ENCODE measurements around the gene RABL6.
"Not testable (repeated sequence)": the region's sequence is repeated elsewhere in the genome, so short reads cannot be mapped to it uniquely, and the experiment has no call there.

Gene RABL6

DNA sequence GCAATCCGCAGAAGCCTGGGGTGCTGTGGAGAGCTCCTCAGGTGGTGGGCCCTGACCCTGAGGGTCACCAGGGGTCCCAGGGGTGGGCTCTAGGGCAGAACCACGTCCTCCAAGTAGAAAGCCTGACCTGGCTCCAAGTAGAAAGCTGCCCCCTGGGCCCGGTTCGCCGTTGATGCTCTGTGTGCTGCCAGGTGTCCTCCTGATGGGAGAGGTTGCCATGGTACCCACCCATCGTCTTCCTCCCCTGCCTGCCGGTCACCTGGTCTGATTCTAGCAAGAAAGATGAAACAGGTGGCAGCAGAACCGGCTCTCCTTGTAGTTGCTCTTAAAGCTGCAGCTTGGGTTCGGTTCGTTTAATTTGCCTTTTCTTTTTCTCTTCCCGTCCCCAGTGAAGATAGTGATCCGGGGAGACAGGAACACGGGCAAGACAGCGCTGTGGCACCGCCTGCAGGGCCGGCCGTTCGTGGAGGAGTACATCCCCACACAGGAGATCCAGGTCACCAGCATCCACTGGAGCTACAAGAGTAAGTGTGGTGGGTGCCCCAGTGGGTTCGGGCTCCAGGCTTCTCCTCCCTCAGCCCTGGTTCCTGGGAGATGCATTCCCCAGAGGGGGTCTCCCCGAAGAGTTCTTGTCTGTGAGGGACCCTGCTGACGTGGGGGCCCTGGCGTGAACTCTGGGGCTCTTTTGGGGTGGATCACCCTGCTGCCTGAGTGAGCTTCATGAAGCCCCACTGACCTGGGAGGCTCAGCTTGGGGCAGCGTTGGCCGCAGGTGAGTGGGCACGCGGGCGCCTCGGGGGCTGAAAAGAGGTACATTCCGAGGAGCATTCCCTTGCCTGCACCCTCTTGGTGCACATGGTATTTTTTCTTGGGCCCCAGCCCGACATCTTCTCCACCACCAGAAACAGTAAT is 15.6 kb downstream of the RABL6 start:
- no peak for DNase-seq

DNA sequence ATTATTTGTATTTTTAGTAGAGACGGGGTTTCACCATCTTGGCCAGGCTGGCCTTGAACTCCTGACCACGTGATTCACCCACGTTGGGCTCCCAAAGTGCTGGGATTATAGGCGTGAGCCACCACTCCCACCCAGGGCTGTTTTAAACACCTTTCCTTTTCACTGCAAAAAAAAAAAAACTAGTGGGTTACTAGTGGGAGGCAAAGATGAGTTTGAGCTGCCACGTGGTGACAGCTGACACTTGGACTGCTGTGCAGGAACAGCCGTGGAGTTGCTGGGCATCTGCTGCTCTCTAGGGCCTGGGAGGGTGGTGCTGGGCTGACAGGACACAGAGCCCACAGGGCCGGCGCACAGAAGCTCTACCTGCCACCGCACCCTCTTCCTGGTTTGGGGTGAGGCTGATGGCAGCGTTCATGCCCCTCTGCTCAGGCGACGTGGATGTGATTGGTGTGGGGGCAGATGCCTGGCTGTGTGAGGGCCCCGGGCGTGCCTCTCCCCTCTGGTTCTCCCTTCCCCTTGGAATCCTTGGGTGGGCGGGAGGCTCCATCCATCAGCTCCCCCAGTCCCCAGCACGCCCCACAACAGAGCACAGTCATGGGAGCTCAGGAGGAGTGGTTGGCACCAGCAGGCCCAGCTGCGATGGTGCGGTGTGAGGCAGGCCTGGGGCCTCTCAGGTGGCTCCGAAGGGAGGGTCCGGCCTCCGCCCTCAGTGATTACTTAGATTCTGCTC is 16.9 kb downstream of the RABL6 start:
- no peak for DNase-seq

DNA sequence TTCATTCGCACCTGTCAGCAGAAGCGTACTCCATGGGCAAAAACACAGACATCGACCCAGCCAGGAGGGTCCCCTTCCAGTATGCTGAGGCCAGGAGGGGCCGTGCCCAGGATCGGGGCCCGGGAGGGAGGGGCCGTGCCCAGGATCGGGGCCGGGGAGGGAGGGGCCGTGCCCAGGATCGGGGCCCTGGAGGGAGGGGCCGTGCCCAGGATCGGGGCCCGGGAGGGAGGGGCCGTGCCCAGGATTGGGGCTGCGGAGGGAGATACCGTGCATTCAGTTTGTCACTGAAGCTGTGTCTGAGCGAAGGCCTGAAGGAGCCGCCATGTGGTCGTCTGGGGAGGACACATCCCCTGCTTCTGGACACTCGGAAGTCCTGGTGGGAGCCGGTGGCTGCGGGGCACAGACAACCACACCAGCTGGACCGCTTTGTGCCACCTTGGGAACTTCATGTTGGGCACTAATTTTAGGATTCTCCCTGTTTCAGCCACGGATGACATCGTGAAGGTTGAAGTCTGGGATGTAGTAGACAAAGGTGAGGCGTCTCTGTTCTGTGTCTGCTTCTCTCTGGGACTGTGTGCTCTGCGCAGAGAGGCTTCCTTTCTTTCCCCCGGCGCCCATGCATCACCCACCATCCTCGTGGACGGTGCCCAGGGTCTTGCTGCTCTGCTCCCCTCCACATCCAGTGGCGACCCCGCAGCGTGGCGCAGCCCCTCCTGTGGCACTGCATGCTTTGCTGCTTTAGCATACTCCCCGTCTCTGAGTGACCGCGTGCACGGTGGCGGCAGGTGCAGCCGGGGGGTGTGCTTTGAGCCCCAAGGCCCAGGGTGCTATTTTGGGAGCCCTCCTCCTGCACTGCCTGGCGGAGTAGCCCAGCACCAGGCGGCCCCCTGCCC is 17.8 kb downstream of the RABL6 start:
- no peak for DNase-seq

DNA sequence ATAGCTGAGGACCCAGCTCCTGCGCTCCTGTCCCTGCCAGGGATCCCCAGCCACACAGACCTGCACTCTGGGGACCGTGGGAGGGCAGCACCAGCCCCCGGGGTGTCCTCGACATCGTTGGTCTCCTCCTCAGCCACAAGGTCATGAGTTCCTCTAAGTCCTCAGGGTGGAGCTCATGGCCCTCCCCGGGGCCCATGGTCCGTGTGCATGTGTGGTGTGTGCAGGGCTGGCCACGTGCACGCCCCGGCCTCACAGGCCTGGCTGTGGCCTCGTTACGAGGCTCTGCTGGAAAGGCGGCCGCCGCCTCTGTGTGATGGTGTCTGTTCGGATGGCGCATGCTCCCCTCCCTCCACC is 18.4 kb downstream of the RABL6 start:
- DNase-seq = no peak

DNA sequence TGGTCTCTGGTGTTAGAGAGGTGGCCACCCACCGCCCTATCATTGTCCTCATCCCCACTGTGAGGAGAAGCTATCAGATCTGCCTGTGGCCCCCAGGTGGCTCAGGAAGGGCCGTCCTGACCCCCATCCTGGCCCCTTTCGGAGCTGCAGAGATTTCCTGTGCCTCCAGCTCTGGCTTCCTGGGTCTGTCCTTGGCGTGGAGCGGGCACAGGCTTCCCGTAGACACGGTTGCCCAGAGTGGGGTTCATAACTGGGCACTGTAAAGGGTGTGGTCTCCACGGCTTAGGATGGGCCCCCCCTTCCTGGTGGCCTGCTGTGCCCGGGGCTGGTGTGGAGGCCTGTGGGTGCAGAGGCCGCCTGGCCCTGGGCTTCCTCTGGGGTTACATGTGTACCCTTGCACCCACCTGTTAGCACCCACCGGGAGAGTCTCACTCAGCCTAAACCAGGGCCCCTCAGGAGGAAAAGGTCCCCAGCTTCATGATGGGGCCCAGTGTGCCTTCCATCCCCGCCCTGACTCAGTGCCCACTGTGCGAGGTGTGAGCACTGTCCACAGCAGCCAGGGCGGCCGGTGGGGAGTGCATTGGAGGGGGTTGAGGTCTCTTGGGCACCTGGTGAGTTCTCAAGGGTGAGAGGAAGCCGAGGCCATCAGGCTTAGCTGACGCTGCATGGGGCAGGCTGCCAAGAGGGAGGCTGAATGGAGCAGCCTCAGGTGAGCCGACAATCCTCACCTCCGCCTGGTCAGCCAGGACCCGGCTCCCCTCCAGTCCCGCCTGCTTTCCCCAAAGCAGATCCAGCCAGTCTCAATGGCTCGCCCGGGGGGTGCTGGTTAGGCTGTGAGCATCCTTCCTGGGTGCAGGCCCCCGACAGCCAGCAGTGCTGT is 19.2 kb downstream of the RABL6 start:
- DNase-seq = no peak

DNA sequence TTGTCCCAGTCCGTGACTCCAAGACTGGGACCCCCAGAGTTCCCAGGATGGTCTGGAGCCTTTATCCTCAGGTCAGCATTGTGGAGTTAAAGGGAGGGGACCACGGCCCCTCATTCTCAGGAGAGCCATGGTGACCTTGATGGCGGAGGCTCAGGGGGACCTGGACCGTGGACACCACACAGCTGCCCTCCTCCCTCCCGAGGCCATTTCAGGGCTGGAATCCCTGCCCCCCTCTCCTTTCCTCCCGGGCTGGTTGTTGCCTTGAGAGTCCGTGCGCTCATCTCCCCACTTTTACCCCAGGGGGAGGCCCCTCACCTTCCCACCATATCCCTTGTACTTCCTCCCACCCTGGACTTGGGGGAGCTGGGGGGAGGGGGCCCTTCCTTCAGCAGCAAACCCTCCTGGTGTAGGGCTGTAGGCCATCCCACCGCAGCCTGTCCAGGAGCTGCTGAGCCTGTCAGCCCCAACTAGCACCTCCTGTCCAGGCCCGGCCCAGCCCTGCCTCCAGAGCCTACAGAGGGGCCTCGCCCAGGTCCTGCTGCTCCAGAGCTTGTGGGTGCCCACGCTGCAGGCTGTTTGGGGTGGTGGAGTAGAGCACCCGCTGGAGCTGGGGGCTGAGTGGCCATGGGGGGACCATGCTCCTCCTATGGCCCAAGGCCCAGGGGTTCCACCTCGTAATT is 20.2 kb downstream of the RABL6 start:
- no peak for DNase-seq

DNA sequence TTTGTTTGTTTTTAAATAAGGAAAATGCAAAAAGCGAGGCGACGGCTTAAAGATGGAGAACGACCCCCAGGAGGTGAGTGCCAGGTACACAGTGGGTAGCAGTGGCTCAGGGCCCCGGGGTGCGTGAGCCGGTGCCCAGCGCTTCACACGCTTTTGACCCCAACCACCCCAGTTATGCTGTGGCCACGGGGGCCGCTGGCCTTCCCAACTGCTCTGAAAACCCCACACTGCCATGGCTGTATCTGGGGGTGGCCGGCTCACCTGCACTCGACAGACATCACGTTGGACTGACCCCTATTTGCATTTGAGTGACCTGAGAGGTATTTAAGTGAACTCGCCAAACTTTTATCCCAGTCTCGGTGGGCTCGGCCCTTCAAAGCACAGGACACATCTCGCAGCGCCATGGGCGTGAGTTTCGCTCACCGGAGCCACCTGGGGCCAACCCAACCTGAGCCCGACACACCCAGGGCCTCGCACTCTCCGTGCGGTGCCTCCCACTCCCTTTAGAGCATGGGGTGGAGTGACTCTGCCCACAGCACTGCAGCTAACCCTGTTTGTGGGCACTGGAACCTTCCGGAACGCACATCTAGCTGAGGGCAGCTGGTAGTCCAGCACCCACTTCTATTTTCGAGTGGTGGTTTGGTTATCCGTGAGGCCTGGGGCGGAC is 20.9 kb downstream of the RABL6 start:
- DNase-seq = no peak

DNA sequence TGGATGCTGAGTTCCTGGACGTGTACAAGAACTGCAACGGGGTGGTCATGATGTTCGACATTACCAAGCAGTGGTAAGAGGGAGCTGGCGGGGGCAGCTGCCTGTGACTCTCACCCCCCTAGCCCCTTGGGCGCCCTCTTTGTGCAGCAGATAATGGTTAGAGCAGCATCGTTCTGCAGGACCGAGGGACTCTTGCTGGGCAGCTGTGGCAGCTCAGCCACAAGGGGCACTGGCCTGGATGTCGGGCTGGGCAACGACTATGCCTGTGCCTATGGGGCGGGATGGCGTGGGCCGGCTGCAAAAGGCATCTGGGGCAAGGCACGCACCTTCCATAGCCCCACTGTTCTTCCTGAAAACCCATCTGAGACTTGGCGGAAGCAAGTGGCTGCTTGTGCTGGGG is 21.7 kb downstream of the RABL6 start:
- DNase-seq = no peak

DNA sequence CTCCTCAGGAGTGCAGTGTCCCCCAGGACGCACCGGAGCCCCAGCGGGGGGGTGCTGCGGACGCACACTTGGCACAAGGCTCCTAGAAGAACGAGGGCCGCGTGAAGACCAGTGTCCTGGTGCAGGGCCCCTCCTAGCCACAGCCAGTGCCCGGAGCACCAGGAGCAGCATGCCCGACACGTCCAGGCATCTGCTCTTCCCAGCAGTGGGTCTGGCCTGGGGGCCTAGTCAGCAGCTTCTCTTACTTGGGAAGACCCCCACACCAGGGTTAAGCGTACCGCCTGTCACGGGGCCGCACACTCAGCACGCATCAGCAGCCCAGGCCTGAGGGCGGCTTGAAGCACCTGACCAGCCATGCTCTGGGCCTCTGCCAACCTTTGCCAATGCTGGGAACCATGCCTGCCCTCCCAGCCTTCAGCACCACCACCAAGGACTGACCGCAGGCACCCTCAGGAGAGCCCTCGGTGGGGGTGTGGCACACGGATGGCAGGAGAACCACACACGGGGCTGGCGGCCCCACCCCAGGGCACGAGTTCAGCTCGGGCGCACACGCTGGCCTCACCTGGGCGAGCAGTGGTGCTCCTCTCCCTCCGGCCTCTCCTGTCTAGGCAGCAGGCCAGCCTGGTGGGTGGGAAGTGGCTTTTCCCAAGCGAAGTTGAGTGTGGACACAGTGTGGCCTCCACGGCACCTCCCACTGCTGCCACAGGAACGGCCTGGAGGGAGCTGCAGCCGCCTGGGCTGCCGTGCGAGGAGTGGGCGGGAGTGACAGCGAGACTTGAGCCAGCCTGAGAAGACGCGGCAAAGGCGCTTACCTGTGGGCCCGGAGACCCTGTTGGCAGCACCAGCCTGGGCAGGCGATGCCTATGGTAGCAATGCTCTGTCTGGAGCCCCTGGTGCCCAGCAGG is 22.5 kb downstream of the RABL6 start:
- no peak for DNase-seq

DNA sequence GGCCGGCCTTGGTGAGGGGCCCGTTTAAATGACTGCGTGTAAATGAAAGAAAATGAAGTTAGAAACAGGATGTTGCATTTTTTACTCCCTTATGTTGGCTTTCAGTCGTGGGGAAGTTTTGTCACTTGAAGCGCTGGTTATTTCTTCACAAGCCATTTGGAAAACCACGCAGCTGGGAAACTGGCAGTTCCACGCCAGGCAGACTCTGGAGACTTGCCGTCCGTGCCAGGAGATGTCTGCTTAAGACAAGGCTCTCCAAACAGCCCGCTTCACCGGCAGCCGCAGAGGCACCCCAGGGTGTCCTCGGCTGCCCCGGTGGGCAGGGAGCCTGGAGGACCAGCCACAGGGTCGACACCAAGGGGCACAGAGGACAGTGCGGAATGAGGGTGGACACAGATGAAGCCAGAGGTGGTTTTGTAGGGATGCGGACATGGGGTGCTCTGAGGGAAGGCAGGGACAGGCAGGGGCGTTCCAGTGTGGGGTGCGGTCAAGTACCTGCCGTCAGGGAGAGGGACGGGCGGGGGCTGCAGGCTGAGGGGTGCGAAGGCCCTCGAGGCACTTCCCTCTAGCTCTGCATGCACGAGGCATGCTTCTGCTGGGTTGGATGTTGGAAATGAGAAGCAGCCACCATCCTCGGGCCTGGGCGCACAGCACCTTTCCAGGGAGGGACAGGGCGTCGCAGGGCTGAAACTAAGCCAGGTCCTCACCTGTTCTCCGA is 23.4 kb downstream of the RABL6 start:
- no peak for DNase-seq

DNA sequence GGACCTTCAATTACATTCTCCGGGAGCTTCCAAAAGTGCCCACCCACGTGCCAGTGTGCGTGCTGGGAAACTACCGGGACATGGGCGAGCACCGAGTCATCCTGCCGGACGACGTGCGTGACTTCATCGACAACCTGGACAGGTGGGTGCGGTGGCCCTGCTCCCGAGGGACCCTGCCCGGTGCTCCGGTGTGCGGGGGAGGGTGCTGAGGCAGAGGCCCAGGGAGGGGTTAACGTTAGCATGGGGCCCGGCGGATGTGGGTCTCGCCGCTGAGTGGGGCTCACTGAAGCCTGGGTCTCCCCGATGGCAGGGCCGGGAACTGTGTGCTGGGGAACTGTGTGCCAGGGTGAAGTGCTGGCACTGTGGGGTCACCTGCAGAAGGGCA is 24.0 kb downstream of the RABL6 start:
- DNase-seq = no peak

DNA sequence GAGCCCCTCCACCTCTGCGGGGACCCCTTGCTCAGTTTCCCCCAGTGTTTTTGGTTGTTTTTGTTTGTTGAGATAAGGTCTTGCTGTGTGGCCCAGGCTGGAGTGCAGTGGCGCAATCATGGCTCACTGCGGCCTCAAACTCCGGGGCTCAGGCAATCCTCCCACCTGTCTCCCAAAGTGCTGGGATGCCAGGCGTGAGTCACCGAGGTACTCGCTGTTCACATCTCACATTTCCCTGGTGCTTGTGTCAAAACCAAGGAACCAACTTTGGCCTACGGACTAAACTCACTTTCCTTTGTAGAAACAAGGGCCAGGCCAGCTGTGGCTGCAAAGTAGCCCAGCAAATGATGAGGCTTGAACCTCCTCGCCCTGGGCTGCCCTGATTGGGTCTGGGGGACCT is 24.8 kb downstream of the RABL6 start:
- no peak for DNase-seq

DNA sequence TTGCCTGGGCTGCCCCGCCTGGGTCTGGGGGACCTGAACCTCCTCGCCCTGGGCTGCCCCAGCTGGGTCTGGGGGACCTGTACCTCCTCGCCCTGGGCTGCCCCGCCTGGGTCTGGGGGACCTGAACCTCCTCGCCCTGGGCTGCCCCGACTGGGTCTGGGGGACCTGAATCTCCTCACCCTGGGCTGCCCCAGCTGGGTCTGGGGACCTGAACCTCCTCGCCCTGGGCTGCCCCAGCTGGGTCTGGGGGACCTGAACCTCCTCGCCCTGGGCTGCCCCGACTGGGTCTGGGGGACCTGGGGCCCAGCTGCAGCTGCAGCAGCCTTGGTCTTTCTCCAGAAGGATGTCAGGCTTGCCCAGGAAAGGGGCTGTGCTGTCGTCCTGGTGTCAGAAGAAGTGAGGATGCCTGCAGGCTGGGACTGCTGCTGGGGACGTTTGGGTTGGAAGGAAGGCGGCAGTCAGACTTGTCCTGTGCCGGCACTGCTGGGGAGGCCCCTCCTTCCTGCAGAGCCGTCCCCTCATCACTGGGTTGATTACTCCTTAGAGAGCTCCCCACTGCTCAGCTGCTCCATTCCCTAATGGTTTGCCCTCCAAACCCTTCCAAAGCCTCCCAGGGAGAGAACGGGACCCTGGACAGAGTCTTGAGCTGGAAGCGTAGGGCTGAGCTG is 25.8 kb downstream of the RABL6 start:
- DNase-seq = not testable (repeated sequence)

DNA sequence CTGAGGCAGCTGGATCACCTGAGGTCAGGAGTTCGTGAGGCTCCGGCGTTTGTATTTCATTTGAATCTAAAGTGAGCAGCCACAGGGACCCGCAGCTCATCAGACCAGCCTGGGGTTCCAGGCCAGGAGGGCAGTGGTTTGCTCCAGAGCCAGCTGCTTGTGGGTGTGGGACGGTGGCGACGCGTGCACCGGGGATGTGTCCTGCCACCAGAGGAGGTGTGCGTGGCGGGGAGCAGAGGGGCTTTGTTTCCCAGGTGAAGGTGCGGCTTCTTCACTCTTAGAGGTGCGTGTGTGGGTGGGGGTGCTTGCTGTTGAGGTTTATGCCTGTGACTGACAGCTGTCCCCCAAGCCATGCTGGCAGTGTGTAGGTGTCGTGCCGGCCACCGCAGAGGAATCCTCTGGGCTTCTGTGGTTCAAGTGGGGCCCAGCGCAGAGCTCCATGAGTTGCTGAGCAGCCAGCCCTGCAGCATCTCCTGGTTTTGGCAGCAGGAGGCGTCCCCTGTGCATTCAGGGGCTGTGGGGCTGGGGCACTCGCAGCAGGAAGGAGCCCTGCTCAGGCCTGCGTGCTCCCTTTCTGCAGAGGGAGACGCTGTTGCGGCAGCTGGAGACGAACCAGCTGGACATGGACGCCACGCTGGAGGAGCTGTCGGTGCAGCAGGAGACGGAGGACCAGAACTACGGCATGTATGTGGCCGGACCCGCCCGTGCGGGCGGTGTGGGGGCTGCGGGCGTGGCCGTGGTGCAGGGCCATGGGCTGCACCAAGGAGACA is 27.6 kb downstream of the RABL6 start:
- DNase-seq = no peak

DNA sequence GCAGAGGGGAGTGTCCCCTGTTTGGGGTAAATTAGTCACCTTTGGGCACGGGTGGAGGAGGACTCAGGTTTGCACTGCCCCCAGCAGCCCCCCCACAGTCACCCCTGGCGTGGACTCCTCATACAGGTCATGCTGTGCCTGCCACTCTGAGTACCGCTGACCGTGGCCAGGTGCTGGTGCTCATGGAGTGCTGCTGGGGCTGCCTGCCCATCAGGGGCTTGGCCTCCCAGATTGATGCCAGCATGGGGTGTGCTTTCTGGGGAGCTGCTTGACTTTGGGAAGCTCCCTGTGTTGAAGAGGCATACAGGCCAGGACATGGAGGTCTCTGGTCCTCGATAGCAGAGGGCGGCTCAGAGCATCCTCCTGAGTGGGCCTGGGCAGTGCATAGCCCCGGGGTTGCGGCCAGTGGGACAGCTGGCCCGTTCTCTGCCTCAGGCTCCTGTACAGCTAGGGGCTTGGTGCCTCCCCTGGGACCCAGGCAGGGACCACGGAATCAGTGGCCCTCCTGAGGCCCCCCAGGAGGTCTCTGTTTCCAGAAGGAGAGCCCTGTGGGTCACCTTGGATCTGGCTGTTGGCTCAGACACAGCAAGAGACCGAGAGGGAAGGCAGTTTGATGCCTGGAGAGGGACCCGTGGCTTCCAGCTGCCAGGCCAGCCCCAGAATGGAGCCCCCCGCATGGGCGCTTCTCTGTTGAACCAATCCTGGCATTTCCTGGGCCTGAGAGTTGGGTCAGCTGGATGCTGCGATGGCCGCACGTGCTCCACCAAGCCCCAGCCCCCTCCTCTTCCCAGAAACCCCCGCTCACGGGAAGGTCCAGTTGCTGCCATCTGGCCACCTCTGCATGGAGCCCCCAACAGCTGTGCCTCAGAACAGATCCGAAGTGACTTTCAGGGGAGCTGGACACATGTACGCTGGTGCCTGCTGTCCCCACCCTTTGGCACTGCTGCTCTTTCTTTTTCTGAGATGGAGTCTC is 28.5 kb downstream of the RABL6 start:
- DNase-seq = no peak

DNA sequence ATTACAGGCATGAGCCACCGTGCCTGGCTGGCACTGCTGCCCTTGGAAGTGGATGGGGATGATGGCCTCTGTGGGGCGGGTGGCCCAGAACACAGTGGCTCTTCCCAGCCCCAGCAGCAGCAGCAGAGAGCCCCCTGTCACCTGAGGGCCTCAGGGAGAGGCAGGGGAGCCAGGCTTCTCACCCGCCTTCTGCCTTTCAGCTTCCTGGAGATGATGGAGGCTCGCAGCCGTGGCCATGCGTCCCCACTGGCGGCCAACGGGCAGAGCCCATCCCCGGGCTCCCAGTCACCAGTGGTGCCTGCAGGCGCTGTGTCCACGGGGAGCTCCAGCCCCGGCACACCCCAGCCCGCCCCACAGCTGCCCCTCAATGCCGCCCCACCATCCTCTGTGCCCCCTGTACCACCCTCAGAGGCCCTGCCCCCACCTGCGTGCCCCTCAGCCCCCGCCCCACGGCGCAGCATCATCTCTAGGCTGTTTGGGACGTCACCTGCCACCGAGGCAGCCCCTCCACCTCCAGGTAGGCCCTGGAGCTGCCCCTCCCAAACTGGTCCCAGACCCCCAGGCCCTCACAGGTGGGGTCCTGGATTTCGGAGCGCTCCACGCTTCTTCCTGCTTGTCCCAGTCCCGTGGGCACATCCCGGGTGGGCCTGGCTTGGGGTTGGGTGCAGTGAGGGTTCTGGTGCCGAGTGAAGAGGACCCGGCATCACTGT is 29.6 kb downstream of the RABL6 start:
- DNase-seq = no peak

Data from suppressor macrophage treated with lipopolysaccharide for 4 hours (primary cell).